Activated CD4-positive, alpha-beta T cell treated with anti-CD3 and anti-CD28 coated beads for 36 hours (primary cell): ENCODE results near the gene ZDHHC16. TPM values are rescaled to one million over a fixed set of nuclear protein-coding genes. Genes with fewer than 3 reads are reported as not detected.
"Not testable (repeated sequence)": the region's sequence is repeated elsewhere in the genome, so short reads cannot be mapped to it uniquely, and the experiment has no call there.

Experiments used
- ATAC-seq: fragments of 200-7000 bp; cut with Tn5 transposase; one replicate; pipeline ENCODE4 v1.10.0; 2021; ENCODE audit warnings: mild to moderate bottlenecking, moderate library complexity
- CTCF ChIA-PET: fragments of 350-600 bp; sonication (Branson Sonifier 250); formaldehyde crosslinking; loops from one replicate; lab custom pipeline; 2021; ENCODE audit warnings: antibody characterized with exemption; lab: Charles Lee
- POLR2A ChIA-PET: fragments of 350-600 bp; sonication (Branson Sonifier 250); formaldehyde crosslinking; loops from one replicate; lab custom pipeline; 2021; ENCODE audit warnings: antibody characterized with exemption, inconsistent platforms; lab: Charles Lee
- DNase-seq: peaks from one replicate; pipeline ENCODE4 v3.0.0-alpha.2; 2020
- H3K27ac Mint-ChIP-seq: one replicate; pipeline ENCODE4 v1.8.0; 2021; ENCODE audit warnings: mixed read lengths
- H3K27me3 Mint-ChIP-seq: one replicate; pipeline ENCODE4 v1.8.0; 2021; ENCODE audit warnings: mixed read lengths
- H3K36me3 Mint-ChIP-seq: one replicate; pipeline ENCODE4 v1.8.0; 2021; ENCODE audit warnings: low read depth, mixed read lengths
- H3K4me1 Mint-ChIP-seq: one replicate; pipeline ENCODE4 v1.8.0; 2021; ENCODE audit warnings: mixed read lengths
- H3K4me3 Mint-ChIP-seq: one replicate; pipeline ENCODE4 v1.8.0; 2021; ENCODE audit warnings: mild to moderate bottlenecking, moderate library complexity, mixed read lengths
- H3K9me3 Mint-ChIP-seq: one replicate; pipeline ENCODE4 v1.8.0; 2021; ENCODE audit warnings: low read depth, mixed read lengths
- intact Hi-C, 2 experiments: fragments of 100-400 bp; cut with DNase I in 1 of 2; cut with micrococcal nuclease in 1 of 2; formaldehyde crosslinking; loops; one replicate each; pipeline versions ENCODE4 v1.14.2 to v1.15.1; 2022 to 2024; cut with DNase I, micrococcal nuclease
- total RNA-seq, 2 experiments: library from RNA; stranded (reverse); gene quantifications; one replicate each; pipeline ENCODE4 v1.2.3, GENCODE V29; 2021

The ZDHHC16 gene
- total RNA-seq, 2 experiments from 2014 or later = 34.6 to 42.8 TPM

DNA sequence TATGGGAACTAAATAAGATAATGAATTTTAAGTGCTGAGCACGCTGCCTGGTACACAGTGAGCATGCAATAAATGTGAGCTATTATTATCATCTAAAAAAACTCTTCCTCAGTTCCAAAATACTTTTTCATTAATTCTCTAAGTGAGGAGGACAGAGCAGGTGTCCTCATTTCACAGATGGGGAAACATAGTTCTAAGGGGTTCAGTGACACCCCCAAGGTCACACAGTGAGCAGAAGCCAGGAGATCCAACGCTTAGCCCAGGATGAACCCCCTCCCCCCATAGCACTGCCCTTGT, 38.1 kb upstream of the ZDHHC16 start:
- Mint-ChIP-seq H3K9me3 (no peaks in the 10 kb centered on the region), H3K27me3 (no peaks in the 10 kb centered on the region), H3K27ac (peak overlapping the region; percentile 56), H3K36me3 (no peaks in the 10 kb centered on the region), H3K4me3 (no peak overlapping the region), H3K4me1 (peaks cover 16% of the 10 kb centered on the region)
- intact Hi-C loops = loop anchor here (1.0 to 5.0 kb wide), 5 partner anchors 20 to 145 kb away; partner anchors contain the start of genes EXOSC1 (in 1 of the 2) and ZDHHC16 (in 1 of the 2)
- ChIA-PET POLR2A (interaction anchor here (1.5 kb wide), 2 partner anchors 15 to 27 kb away, joined by 3 to 4 read pairs; no protein-coding TSS in a partner anchor), CTCF (interaction anchor here (0.6 to 10.6 kb wide), 8 partner anchors 14 to 75 kb away, joined by 3 to 138 read pairs (median 6); partner anchors contain the start of genes EXOSC1 and PGAM1)
- DNase-seq (no peak), ATAC-seq (no peak)

DNA sequence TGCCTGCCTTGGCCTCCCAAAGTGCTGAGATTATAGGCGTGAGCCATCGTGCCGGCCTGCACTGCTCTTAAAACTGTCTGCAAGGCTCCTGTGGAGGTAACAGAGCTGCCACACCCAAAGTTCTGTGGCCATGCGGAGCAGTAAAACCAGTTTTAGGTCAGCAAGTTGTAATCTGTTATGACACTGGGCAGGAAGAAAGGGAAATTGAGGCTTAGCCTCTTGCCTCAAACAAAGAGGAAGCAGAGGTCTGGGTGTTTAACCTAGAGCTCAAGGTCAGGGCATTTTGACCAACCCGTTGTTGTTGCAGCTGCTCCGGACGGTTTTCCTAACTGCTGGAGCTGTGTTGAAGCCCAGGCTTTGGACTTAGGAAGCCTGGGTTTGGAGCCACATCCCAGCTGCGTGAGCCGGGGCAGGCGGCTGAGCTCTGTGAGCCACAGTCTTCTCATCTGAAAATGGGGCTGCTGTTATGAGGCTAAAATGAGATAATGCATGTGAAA, 37.4 kb upstream of the ZDHHC16 start:
- Mint-ChIP-seq H3K9me3 (no peaks in the 10 kb centered on the region), H3K27ac (no peak overlapping the region), H3K27me3 (no peaks in the 10 kb centered on the region), H3K36me3 (no peaks in the 10 kb centered on the region), H3K4me1 (peaks cover 20% of the 10 kb centered on the region), H3K4me3 (no peak overlapping the region)
- POLR2A ChIA-PET = interaction anchor here (1.5 kb wide), 1 partner anchor 26 kb away, joined by 4 read pairs; no protein-coding TSS in a partner anchor
- intact Hi-C loops = loop anchor here in 1 of 2 experiments (5.0 kb wide), 1 partner anchor 54 kb away; no protein-coding TSS in a partner anchor
- CTCF ChIA-PET = interaction anchor here (0.7 to 10.6 kb wide), 9 partner anchors 13 to 122 kb away, joined by 3 to 138 read pairs (median 5); partner anchors contain the start of genes EXOSC1 and PGAM1
- ATAC-seq (no peak), DNase-seq (no peak)

DNA sequence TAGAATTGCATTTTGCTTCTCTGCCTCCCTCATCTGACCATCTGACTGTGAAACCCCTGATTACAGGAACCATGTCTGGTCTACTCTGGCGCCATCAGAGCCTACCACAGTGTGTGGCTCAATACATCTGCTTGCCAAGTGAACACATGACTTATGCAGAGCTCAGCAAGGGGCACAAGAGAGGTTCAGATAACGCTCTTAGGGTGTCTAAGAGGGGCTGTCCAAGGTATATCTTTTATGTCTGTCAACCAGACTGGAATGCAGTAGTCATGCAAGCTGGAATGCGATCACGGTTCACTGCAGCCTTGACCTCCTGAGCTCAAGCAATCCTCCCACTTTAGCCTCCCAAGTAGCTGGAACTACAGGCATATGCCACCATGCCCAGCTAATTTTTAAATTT, 34.6 kb upstream of the ZDHHC16 start:
- Mint-ChIP-seq H3K27me3 (no peaks in the 10 kb centered on the region), H3K4me3 (no peak overlapping the region), H3K36me3 (no peaks in the 10 kb centered on the region), H3K9me3 (no peaks in the 10 kb centered on the region), H3K27ac (no peak overlapping the region), H3K4me1 (peaks cover 47% of the 10 kb centered on the region)
- intact Hi-C loops = loop anchor here in 1 of 2 experiments (10.0 kb wide), 1 partner anchor 827 kb away; the partner anchor contains the start of gene TM9SF3
- no peak for ATAC-seq
- DNase-seq = no peak
- CTCF ChIA-PET = interaction anchor here (0.6 to 10.3 kb wide), 7 partner anchors 8 to 53 kb away, joined by 3 to 138 read pairs (median 6); partner anchors contain the start of genes PGAM1 and RRP12
- POLR2A ChIA-PET = interaction anchor here (0.6 kb wide), 1 partner anchor 8 kb away, joined by 4 read pairs; no protein-coding TSS in a partner anchor

DNA sequence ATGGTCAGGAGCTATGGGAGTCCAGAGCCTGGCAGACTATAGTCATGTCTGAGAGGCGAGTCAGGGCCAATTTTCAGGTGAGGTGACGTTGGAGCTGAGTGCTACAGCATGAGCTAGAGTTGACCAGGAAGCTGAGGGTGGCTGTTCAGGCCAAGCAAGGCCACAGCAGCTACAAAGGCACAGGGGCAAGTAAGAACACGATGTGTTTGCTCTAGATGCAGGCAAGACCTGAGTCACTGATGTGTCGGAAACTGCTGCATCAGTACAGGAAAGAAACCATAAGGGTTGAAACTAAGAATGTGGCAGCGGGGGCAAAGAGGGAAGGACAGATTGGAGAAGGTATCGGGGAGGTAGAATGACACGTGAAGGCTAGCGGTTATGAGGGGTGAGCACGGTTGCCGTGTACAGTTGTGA, 33.1 kb upstream of the ZDHHC16 start:
- H3K4me3 Mint-ChIP-seq = peak overlapping the region; percentile 37
- peaks cover 52% of the 10 kb centered on the region for H3K4me1 Mint-ChIP-seq
- ChIA-PET POLR2A (interaction anchor here (0.9 to 3.9 kb wide), 6 partner anchors 10 to 236 kb away, joined by 3 to 41 read pairs (median 14); partner anchors contain the start of gene RRP12), CTCF (interaction anchor here (0.6 to 10.3 kb wide), 12 partner anchors 9 to 324 kb away, joined by 3 to 138 read pairs (median 4); partner anchors contain the start of genes PGAM1, RRP12 and ZFYVE27)
- peak overlapping the region; percentile 87 for H3K27ac Mint-ChIP-seq
- intact Hi-C loops = loop anchor here in 1 of 2 experiments (1.0 to 10.0 kb wide), 4 partner anchors 10 to 828 kb away; partner anchors contain the start of genes EXOSC1, RRP12, TM9SF3 and ZDHHC16
- H3K27me3 Mint-ChIP-seq = no peaks in the 10 kb centered on the region
- no peaks in the 10 kb centered on the region for H3K36me3 Mint-ChIP-seq
- H3K9me3 Mint-ChIP-seq = no peaks in the 10 kb centered on the region
- DNase-seq (peak; percentile 85), ATAC-seq (peak; percentile 72)

DNA sequence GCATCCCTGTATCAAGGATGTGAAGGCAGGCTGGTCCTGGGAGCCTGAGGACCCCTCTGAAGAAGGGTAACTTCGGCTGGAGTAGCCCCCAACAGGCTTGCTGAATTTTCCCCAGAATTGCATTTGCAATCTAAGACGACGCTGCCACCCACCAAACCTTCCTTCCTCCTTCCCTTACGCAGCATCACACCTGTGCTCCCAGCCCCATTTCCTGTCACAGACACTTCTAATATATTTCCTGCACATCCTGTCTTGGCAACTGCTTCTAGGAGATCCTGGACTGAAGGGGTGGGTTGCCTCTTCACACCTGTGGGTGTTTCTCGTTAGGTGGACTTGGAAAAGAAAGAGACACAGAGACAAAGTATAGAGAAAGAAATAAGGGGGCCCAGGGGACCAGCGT, 29.4 kb upstream of the ZDHHC16 start:
- Mint-ChIP-seq H3K4me1 (peaks cover 75% of the 10 kb centered on the region), H3K4me3 (no peak overlapping the region), H3K9me3 (no peaks in the 10 kb centered on the region), H3K27ac (peak overlapping the region; percentile 100), H3K36me3 (peaks cover 2% of the 10 kb centered on the region), H3K27me3 (no peaks in the 10 kb centered on the region)
- ChIA-PET POLR2A (no interaction called here), CTCF (interaction anchor here (5.8 kb wide), 1 partner anchor 12 kb away, joined by 34 read pairs; no protein-coding TSS in a partner anchor)
- DNase-seq (peak; percentile 34), ATAC-seq (no peak)
- intact Hi-C loops = loop anchor here in 1 of 2 experiments (10.0 kb wide), 1 partner anchor 832 kb away; the partner anchor contains the start of gene TM9SF3

DNA sequence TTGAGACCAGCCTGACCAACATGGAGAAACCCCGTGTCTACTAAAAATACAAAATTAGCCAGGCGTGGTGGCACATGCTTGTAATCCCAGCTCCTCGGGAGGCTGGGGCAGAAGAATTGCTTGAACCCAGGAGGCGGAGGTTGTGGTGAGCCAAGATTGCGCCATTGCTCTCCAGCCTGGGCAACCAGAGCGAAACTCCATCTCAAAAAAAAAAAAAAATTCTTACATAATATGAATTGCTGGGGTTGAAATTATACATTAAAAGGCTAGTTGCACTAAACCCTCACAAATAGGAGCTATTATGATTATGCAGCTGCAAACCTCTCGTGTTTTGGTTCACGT, 22.2 kb upstream of the ZDHHC16 start:
- ChIA-PET POLR2A (interaction anchor here (0.8 to 2.9 kb wide), 4 partner anchors 10 to 74 kb away, joined by 3 to 41 read pairs (median 4); partner anchors contain the start of gene RRP12), CTCF (interaction anchor here (0.6 to 8.7 kb wide), 8 partner anchors 13 to 873 kb away, joined by 3 to 138 read pairs (median 3); partner anchors contain the start of gene RRP12)
- H3K36me3 Mint-ChIP-seq = peaks cover 34% of the 10 kb centered on the region
- not testable (repeated sequence) for DNase-seq, ATAC-seq, H3K27me3 Mint-ChIP-seq, H3K9me3 Mint-ChIP-seq
- peak overlapping the region; percentile 98 for H3K27ac Mint-ChIP-seq
- H3K4me3 Mint-ChIP-seq = peak overlapping the region; percentile 96
- intact Hi-C loops = loop anchor here (1.0 to 10.0 kb wide), 3 partner anchors 9 to 711 kb away; partner anchors contain the start of gene R3HCC1L (in 1 of the 2)
- peaks cover 47% of the 10 kb centered on the region for H3K4me1 Mint-ChIP-seq

DNA sequence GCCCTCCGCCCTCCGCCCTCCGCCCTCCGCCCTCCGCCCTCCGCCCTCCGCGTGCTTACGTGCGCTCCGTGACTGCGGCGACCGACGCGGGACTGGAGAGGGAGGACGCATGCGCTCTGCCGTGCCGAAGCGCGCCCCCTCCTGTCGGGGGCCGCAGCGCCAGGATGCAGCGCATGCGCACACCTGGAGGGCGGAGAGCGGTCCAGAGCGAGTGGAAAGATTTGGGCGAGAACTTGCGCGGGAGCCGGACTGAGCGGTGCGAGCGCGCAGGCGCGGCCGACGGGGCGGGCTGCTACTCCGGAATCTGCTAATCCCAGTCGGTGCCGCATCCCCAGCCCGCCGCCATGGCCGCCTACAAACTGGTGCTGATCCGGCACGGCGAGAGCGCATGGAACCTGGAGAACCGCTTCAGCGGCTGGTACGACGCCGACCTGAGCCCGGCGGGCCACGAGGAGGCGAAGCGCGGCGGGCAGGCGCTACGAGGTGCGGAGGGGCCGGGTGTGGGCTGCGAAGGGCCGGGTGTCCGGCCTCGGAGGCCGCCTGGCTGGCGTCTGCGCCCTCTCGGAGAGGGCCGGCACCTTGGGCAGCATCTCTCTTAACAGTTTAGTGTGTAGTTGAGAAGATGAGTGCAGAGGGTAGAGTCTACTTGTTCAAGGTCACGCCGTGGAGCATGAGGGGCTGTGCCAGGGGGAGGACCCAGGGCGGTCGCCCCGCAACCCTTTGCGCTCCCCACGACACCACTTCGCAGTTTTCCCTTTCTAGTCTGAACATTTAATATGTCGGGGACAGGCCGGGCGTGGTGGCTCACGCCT, 19.8 kb upstream of the ZDHHC16 start, which contains the start of gene PGAM1:
PGAM1 (plus strand) TSS at position 228 of the 812 bp plus-strand sequence; CDS start at position 345, 117 bp downstream.
- POLR2A ChIA-PET = interaction anchor here (0.7 kb wide), 1 partner anchor 25 kb away, joined by 4 read pairs; no protein-coding TSS in a partner anchor
- Mint-ChIP-seq H3K4me1 (peaks cover 52% of the 10 kb centered on the region), H3K27me3 (no peaks in the 10 kb centered on the region)

DNA sequence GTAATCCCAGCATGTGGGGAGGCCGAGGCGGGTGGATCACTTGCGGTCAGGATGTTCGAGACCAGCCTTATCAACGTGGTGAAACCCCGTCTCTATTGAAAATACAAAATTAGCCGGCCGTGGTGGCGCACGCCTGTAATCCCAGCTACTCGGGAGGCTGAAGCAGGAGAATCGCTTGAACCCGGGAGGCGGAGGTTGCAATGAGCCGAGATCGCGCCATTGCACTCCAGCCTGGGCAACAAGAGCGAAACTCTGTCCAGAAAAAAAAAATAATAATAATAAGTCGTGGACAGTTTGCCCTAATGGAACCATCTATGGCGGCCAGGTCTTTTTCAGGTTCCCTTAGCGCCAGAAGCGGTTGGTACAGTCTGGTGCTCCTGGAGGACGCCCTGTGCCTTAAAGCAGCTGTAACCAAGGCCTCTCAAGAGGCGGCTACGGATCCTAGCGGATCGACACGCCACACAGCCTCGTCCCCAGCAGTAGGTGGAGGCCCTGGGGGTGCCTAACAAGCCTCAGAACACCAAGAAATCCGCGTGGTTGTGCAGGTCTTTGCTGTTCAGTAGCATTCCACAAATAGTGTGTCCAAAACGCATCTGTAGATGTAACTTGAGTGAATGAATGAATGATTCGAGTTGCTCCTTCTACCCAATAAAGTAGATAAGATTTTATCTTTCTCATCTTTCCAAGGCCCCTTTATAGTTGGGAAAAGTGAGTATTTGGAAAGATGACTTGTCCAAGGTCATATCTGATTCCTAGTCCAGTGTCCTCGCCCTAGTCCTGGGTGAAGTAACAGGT, 19.0 kb upstream of the ZDHHC16 start:
- H3K27me3 Mint-ChIP-seq = no peaks in the 10 kb centered on the region
- peak overlapping the region; percentile 96 for H3K4me3 Mint-ChIP-seq
- ATAC-seq (no peak), DNase-seq (peak; percentile 45)
- H3K4me1 Mint-ChIP-seq = peaks cover 45% of the 10 kb centered on the region
- intact Hi-C loops = loop anchor here in 1 of 2 experiments (1.0 to 10.0 kb wide), 5 partner anchors 26 to 708 kb away; partner anchors contain the start of genes FRAT2, LCOR, MMS19 and R3HCC1L
- H3K36me3 Mint-ChIP-seq = peaks cover 62% of the 10 kb centered on the region
- CTCF ChIA-PET = interaction anchor here (1.2 to 4.2 kb wide), 7 partner anchors 8 to 41 kb away, joined by 3 to 34 read pairs (median 5); no protein-coding TSS in a partner anchor
- no peaks in the 10 kb centered on the region for H3K9me3 Mint-ChIP-seq
- POLR2A ChIA-PET = interaction anchor here (0.7 to 2.0 kb wide), 9 partner anchors 8 to 93 kb away, joined by 3 to 23 read pairs (median 5); partner anchors contain the start of gene RRP12
- H3K27ac Mint-ChIP-seq = peak overlapping the region; percentile 97

More for the DNA sequence above, 19.8 kb upstream of the ZDHHC16 start, which contains the start of gene PGAM1:
- CTCF ChIA-PET = interaction anchor here (4.2 to 8.7 kb wide), 2 partner anchors 13 to 15 kb away, joined by 34 to 138 read pairs; no protein-coding TSS in a partner anchor
- DNase-seq (peak; percentile 97), ATAC-seq (peak; percentile 71)
- H3K36me3 Mint-ChIP-seq = peaks cover 56% of the 10 kb centered on the region
- intact Hi-C loops = loop anchor here in 1 of 2 experiments (1.0 to 10.0 kb wide), 5 partner anchors 25 to 709 kb away; partner anchors contain the start of genes FRAT2, LCOR, MMS19 and R3HCC1L
- H3K27ac Mint-ChIP-seq = peak within 1 kb of the TSS; percentile 98
- H3K4me3 Mint-ChIP-seq = peak within 1 kb of the TSS; percentile 96
- no peaks in the 10 kb centered on the region for H3K9me3 Mint-ChIP-seq

DNA sequence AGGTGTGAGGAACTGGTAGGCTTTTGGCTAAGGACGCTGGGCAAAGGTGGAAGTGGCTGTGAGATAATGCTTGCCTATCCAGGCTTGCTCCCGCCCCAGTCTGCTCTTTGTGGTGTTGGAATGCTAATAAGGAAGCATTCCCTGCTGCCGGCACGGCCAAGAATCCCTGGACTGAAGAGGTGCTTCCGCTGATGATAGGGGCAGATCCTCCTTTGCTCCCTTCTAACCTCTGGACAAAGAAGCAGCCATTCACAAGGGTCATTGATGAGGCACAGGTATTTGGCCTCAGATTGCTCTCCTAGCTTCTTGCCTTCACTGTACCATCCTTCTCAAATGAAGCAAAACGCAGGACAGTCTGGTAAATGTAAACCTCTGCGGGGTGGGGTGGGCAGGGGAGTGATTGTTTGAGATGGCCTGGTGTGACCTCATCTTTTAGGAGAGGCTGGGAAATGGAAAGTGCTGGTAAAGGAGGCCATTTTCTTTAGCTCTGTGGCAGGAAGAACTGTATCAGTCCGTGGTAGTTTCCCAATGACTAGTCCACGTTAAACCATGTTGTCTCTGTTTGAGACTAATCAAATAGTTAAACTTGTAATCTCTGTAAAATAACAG, 18.3 kb upstream of the ZDHHC16 start:
- ATAC-seq (peak; percentile 32), DNase-seq (peak; percentile 74)
- Mint-ChIP-seq H3K27me3 (no peaks in the 10 kb centered on the region), H3K4me3 (peak overlapping the region; percentile 96), H3K9me3 (no peaks in the 10 kb centered on the region), H3K27ac (peak overlapping the region; percentile 97), H3K36me3 (peaks cover 65% of the 10 kb centered on the region), H3K4me1 (peaks cover 43% of the 10 kb centered on the region)
- ChIA-PET POLR2A (interaction anchor here (0.6 to 2.0 kb wide), 9 partner anchors 9 to 94 kb away, joined by 3 to 23 read pairs (median 5); partner anchors contain the start of gene RRP12), CTCF (interaction anchor here (1.0 to 4.2 kb wide), 9 partner anchors 9 to 40 kb away, joined by 3 to 34 read pairs (median 7); partner anchors contain the start of gene RRP12)
- intact Hi-C loops = loop anchor here (1.0 to 10.0 kb wide), 5 partner anchors 17 to 707 kb away; partner anchors contain the start of genes FRAT2 (in 1 of the 2), LCOR (in 1 of the 2) and R3HCC1L (in 1 of the 2)
